HCT116 (cell line): ENCODE results near the gene CFAP46. TPM values are rescaled to one million over a fixed set of nuclear protein-coding genes. Genes with fewer than 3 reads are reported as not detected.

ENCODE experiments used
- ATAC-seq: fragments of 200-7000 bp; cut with Tn5 transposase; 2 replicates; pipeline ENCODE4 v1.9.1; 2020; ENCODE audit warnings: mild to moderate bottlenecking, moderate library complexity
- BruUV-seq: library from RNA; stranded (reverse); fragments of 400-500 nt; replicated peaks from 2 replicates; lab custom pipeline; 2021; lab: Mats Ljungman, UMichigan
- CTCF ChIA-PET: fragments of 300-600 bp; sonication (Branson Sonifier 250); formaldehyde crosslinking; loops from one replicate; lab custom pipeline; 2021; ENCODE audit warnings: antibody characterized with exemption; lab: Charles Lee
- POLR2A ChIA-PET: fragments of 300-600, 350-600 bp; sonication (Branson Sonifier 250); formaldehyde crosslinking; loops from one replicate; lab custom pipeline; 2021; ENCODE audit warnings: antibody characterized with exemption; lab: Charles Lee
- RAD21 ChIA-PET, 2 experiments: fragments of 300-600 bp; sonication (Branson Sonifier 250); formaldehyde crosslinking; loops; one replicate each; lab custom pipeline; 2023; ENCODE audit warnings: low total read pairs in 2 of 2; ENCODE audit not compliant: uncharacterized antibody in 2 of 2, unreplicated experiment in 2 of 2, low non-redundant PET in 1 of 2; lab: Charles Lee
- DNase-seq: peaks from one replicate; pipeline ENCODE4 v3.0.0-alpha.2; 2010; ENCODE audit warnings: low read depth, low spot score
- H2AFZ ChIP-seq: fragments of 200-600 bp; shearing (Covaris generic), sonication (generic); 2 replicates; pipeline ENCODE4 v1.6.1; 2017; ENCODE audit warnings: low read depth, mixed run types, mixed read lengths, antibody characterized with exemption, low read length; ENCODE audit not compliant: poor library complexity, severe bottlenecking
- H3K27ac ChIP-seq: 2 replicates; pipeline ENCODE4 v1.5.1; 2012; ENCODE audit warnings: low read depth, low read length
- H3K27me3 ChIP-seq: fragments of 200-600 bp; sonication (generic); 2 replicates; pipeline ENCODE4 v1.6.1; 2016; ENCODE audit warnings: mixed run types, low read length, mixed read lengths; ENCODE audit not compliant: insufficient read depth
- H3K36me3 ChIP-seq, 2 experiments: fragments of 200-500 bp in 1 of 2; fragments of 200-600 bp in 1 of 2; sonication (Bioruptor generic) in 1 of 2; sonication (generic) in 1 of 2; 2 replicates each; pipeline versions ENCODE4 v1.5.1 to v1.6.1; 2014 to 2016; ENCODE audit warnings: low read length in 2 of 2, inconsistent platforms in 1 of 2, mixed read lengths in 1 of 2, mixed run types in 1 of 2; ENCODE audit not compliant: insufficient read depth in 2 of 2, control insufficient read depth in 1 of 2
- H3K4me1 ChIP-seq, 2 experiments: fragments of 200-600 bp in 1 of 2; sonication (generic) in 1 of 2; 2 replicates each; pipeline versions ENCODE4 v1.5.1 to v1.6.1; 2012 to 2017; ENCODE audit warnings: low read length in 2 of 2, inconsistent platforms in 1 of 2, mild to moderate bottlenecking in 1 of 2, mixed read lengths in 1 of 2, mixed run types in 1 of 2, moderate library complexity in 1 of 2; ENCODE audit not compliant: insufficient read depth in 2 of 2, control insufficient read depth in 1 of 2
- H3K4me2 ChIP-seq: fragments of 200-600 bp; sonication (generic); 2 replicates; pipeline ENCODE4 v1.6.1; 2017; ENCODE audit warnings: mixed run types, low read length, mixed read lengths
- H3K4me3 ChIP-seq, 2 experiments: fragments of 200-600 bp in 1 of 2; sonication (generic) in 1 of 2; replicated peaks in 1 of 2; 2 replicates each; pipeline ENCODE4 v1.5.1; 2011 to 2016; ENCODE audit warnings: low read length in 2 of 2, control low read depth in 1 of 2, low read depth in 1 of 2, mild to moderate bottlenecking in 1 of 2, mixed read lengths in 1 of 2, mixed run types in 1 of 2
- H3K79me2 ChIP-seq: fragments of 200-600 bp; sonication (generic); 2 replicates; pipeline ENCODE4 v1.6.1; 2017; ENCODE audit warnings: mild to moderate bottlenecking, mixed run types, low read length, moderate library complexity, mixed read lengths; ENCODE audit not compliant: insufficient read depth
- H3K9ac ChIP-seq: fragments of 200-600 bp; sonication (generic); 2 replicates; pipeline ENCODE4 v1.6.1; 2016; ENCODE audit warnings: low read length, mixed read lengths
- H3K9me2 ChIP-seq: fragments of 200-600 bp; sonication (generic), shearing (Covaris generic); 2 replicates; pipeline ENCODE4 v1.6.1; 2017; ENCODE audit warnings: mixed run types, mild to moderate bottlenecking, moderate library complexity; ENCODE audit not compliant: insufficient read depth
- H3K9me3 ChIP-seq, 2 experiments: fragments of 200-500 bp in 1 of 2; fragments of 200-600 bp in 1 of 2; sonication (Bioruptor generic) in 1 of 2; sonication (generic) in 1 of 2; 2 replicates each; pipeline ENCODE4 v1.6.1; 2014 to 2017; ENCODE audit warnings: low read length in 2 of 2, mixed read lengths in 2 of 2, inconsistent platforms in 1 of 2, low read depth in 1 of 2, mild to moderate bottlenecking in 1 of 2, mixed run types in 1 of 2, moderate library complexity in 1 of 2; ENCODE audit not compliant: control insufficient read depth in 1 of 2, insufficient read depth in 1 of 2
- H4K20me1 ChIP-seq: fragments of 200-600 bp; sonication (generic), shearing (Covaris generic); 2 replicates; pipeline ENCODE4 v1.6.1; 2017; ENCODE audit warnings: mixed run types, mild to moderate bottlenecking, moderate library complexity; ENCODE audit not compliant: insufficient read depth
- CBX3 ChIP-seq: IDR thresholded peaks from 2 replicates; pipeline ENCODE4 v1.6.1; 2012; ENCODE audit warnings: low read depth
- CEBPB ChIP-seq: IDR thresholded peaks from 2 replicates; pipeline ENCODE4 v1.6.1; 2012; ENCODE audit warnings: low read depth
- CTCF ChIP-seq, 3 experiments: fragments of 200-600 bp in 1 of 3; sonication (generic) in 1 of 3; IDR thresholded peaks in 2 of 3; conservative IDR thresholded peaks in 1 of 3; 2 replicates each; pipeline ENCODE4 v1.5.1; 2012 to 2017; ENCODE audit warnings: low read depth in 2 of 3, low read length in 2 of 3, antibody characterized with exemption in 1 of 3, borderline replicate concordance in 1 of 3, control low read depth in 1 of 3, mild to moderate bottlenecking in 1 of 3, mixed read lengths in 1 of 3, mixed run types in 1 of 3, moderate library complexity in 1 of 3; ENCODE audit not compliant: insufficient read depth in 1 of 3
- EGR1 ChIP-seq: IDR thresholded peaks from 2 replicates; pipeline ENCODE4 v1.6.1; 2012; ENCODE audit warnings: low read depth
- ELF1 ChIP-seq: IDR thresholded peaks from 2 replicates; pipeline ENCODE4 v1.6.1; 2012; ENCODE audit warnings: low read depth, borderline replicate concordance
- EZH2 ChIP-seq: fragments of 200-600 bp; sonication (generic); IDR thresholded peaks from 2 replicates; pipeline ENCODE4 v1.6.1; 2017; ENCODE audit warnings: antibody characterized with exemption, mixed run types
- EZH2phosphoT487 ChIP-seq: fragments of 200-600 bp; IDR thresholded peaks from 2 replicates; pipeline ENCODE4 v1.6.1; 2018; ENCODE audit warnings: antibody characterized with exemption, borderline replicate concordance
- JUND ChIP-seq: IDR thresholded peaks from 2 replicates; pipeline ENCODE4 v1.6.1; 2012
- POLR2A ChIP-seq: IDR thresholded peaks from 2 replicates; pipeline ENCODE4 v1.7.0; 2011; ENCODE audit warnings: borderline replicate concordance; ENCODE audit not compliant: insufficient read depth, insufficient read length; ENCODE audit errors: extremely low read depth
- RAD21 ChIP-seq: IDR thresholded peaks from 2 replicates; pipeline ENCODE4 v1.6.1; 2012; ENCODE audit warnings: low read depth, mild to moderate bottlenecking
- SIN3A ChIP-seq: IDR thresholded peaks from 2 replicates; pipeline ENCODE4 v1.6.1; 2012; ENCODE audit warnings: low read depth
- SRF ChIP-seq: IDR thresholded peaks from 2 replicates; pipeline ENCODE4 v1.6.1; 2012; ENCODE audit warnings: low read depth
- TCF7L2 ChIP-seq: IDR thresholded peaks from 2 replicates; pipeline ENCODE4 v1.7.0; 2011; ENCODE audit warnings: borderline replicate concordance, inconsistent platforms; ENCODE audit not compliant: insufficient read depth, insufficient read length; ENCODE audit errors: extremely low read depth
- YY1 ChIP-seq: IDR thresholded peaks from 2 replicates; pipeline ENCODE4 v1.6.1; 2011; ENCODE audit warnings: low read length, low read depth, moderate library complexity, mild to moderate bottlenecking; ENCODE audit not compliant: insufficient replicate concordance; ENCODE audit errors: extremely low read depth
- ZFX ChIP-seq: fragments of 450-650 bp; IDR thresholded peaks from 2 replicates; pipeline ENCODE4 v1.6.1; 2017
- intact Hi-C: fragments of 100-400 bp; cut with micrococcal nuclease; formaldehyde crosslinking; loops from 2 replicates; pipeline ENCODE4 v1.10.0; 2022
- total RNA-seq: library from RNA; stranded (reverse); gene quantifications from one replicate; pipeline ENCODE4 v1.2.1, GENCODE V29; 2021; ENCODE audit not compliant: unreplicated experiment
- TF ChIP-seq, protein P1 (sequence below): IDR thresholded peaks from 2 replicates; pipeline ENCODE4 v1.6.1; 2012
- TF ChIP-seq, protein P2 (sequence below): IDR thresholded peaks from 2 replicates; pipeline ENCODE4 v1.6.1; 2011; ENCODE audit warnings: mild to moderate bottlenecking, low read length, moderate library complexity; ENCODE audit not compliant: insufficient replicate concordance; ENCODE audit errors: extremely low read depth

CFAP46 gene
- total RNA-seq, 1 experiment from 2014 or later, result 1.4 TPM

GRCh38 chr10:132783165-132783939 lies 159.0 kb downstream of the CFAP46 start:
- H3K9me3 ChIP-seq, result no peaks in the 10 kb centered on the region
- no peaks in the 10 kb centered on the region for H3K36me3 ChIP-seq
- H2AFZ ChIP-seq, result no peak overlapping the region
- no TSS peak for BruUV-seq
- RAD21 ChIA-PET, result no interaction called here
- TF ChIP-seq POLR2A (no peak), SIN3A (no peak), EGR1 (no peak), ZFX (no peak), RAD21 (no peak), TCF7L2 (no peak), CTCF (IDR thresholded peaks at IDR 0.05 in 2 of 3, conservative IDR thresholded peaks at IDR 0.05 in 1 of 3; ENCODE audit: borderline replicate concordance in 1 of 3, insufficient read depth in 1 of 3, low read depth in 2 of 3, low read length in 2 of 3) (no peak), SRF (no peak), ELF1 (no peak), CBX3 (no peak), JUND (no peak), EZH2phosphoT487 (no peak), EZH2 (no peak), CEBPB (no peak), YY1 (no peak)
- TF ChIP-seq, protein P1, sequence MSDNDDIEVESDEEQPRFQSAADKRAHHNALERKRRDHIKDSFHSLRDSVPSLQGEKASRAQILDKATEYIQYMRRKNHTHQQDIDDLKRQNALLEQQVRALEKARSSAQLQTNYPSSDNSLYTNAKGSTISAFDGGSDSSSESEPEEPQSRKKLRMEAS, result no peak
- TF ChIP-seq, protein P2, sequence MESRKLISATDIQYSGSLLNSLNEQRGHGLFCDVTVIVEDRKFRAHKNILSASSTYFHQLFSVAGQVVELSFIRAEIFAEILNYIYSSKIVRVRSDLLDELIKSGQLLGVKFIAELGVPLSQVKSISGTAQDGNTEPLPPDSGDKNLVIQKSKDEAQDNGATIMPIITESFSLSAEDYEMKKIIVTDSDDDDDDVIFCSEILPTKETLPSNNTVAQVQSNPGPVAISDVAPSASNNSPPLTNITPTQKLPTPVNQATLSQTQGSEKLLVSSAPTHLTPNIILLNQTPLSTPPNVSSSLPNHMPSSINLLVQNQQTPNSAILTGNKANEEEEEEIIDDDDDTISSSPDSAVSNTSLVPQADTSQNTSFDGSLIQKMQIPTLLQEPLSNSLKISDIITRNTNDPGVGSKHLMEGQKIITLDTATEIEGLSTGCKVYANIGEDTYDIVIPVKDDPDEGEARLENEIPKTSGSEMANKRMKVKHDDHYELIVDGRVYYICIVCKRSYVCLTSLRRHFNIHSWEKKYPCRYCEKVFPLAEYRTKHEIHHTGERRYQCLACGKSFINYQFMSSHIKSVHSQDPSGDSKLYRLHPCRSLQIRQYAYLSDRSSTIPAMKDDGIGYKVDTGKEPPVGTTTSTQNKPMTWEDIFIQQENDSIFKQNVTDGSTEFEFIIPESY, result no peak
- H3K79me2 ChIP-seq, result no peaks in the 10 kb centered on the region
- intact Hi-C loops, result no loop called here
- no peak overlapping the region for H3K9ac ChIP-seq
- POLR2A ChIA-PET, result no interaction called here
- DNase-seq, result no peak
- H3K4me2 ChIP-seq, result no peak overlapping the region
- H3K9me2 ChIP-seq, result no peaks in the 10 kb centered on the region
- CTCF ChIA-PET, result no interaction called here
- no peak overlapping the region for H3K4me3 ChIP-seq
- no peaks in the 10 kb centered on the region for H4K20me1 ChIP-seq
- H3K27ac ChIP-seq, result no peak overlapping the region
- H3K4me1 ChIP-seq, result no peaks in the 10 kb centered on the region
- ATAC-seq, result no peak
- H3K27me3 ChIP-seq, result no peaks in the 10 kb centered on the region
